D721Med (cell line): ENCODE results near the gene EPN1.

Experiments used
- DNase-seq: peaks from one replicate; pipeline ENCODE4 v3.0.0; 2011; ENCODE audit warnings: low spot score; ENCODE audit not compliant: insufficient read length
- FAIRE-seq: peaks from 2 replicates; lab custom pipeline; 2011; peaks lifted over from hg19 to GRCh38; lab: Jason Lieb, UNC
- CTCF ChIP-seq: IDR thresholded peaks from 2 replicates; pipeline ENCODE4 v1.5.1; 2012; ENCODE audit warnings: mild to moderate bottlenecking, control low read depth; ENCODE audit not compliant: insufficient read depth; ENCODE audit errors: missing control alignments

The EPN1 gene

GRCh38 chr19:55656988-55657747, 17.9 kb upstream of the EPN1 start:
- TF ChIP-seq CTCF = no peak
- no peak for FAIRE-seq
- no peak for DNase-seq

GRCh38 chr19:55658846-55659459, 16.1 kb upstream of the EPN1 start:
- DNase-seq (no peak), FAIRE-seq (no peak)
- no peak for TF ChIP-seq CTCF

- no peak for TF ChIP-seq CTCF
- DNase-seq = no peak
- FAIRE-seq = no peak
These were observed 15.2 kb upstream of the EPN1 start for GRCh38 chr19:55659822-55660221.

GRCh38 chr19:55660404-55660803, 14.6 kb upstream of the EPN1 start:
- no peak for DNase-seq
- TF ChIP-seq CTCF = no peak
- no peak for FAIRE-seq

GRCh38 chr19:55660991-55661390, 14.0 kb upstream of the EPN1 start:
- no peak for FAIRE-seq
- DNase-seq = no peak
- TF ChIP-seq CTCF = no peak

GRCh38 chr19:55661826-55662225, 13.2 kb upstream of the EPN1 start:
- no peak for FAIRE-seq
- DNase-seq = no peak
- no peak for TF ChIP-seq CTCF
